Esophagus muscularis mucosa (tissue), 3 donors: Measurements from ENCODE around the gene C2orf92.

ENCODE experiments used
- CTCF ChIP-seq, 3 experiments: fragments of 200-600 bp in 2 of 3; fragments of 450-650 bp in 1 of 3; sonication (generic) in 2 of 3; IDR thresholded peaks; one replicate each; pipeline ENCODE4 v1.5.1; 2017 to 2019; ENCODE audit warnings: antibody characterized with exemption in 3 of 3, mild to moderate bottlenecking in 2 of 3, moderate library complexity in 1 of 3
- POLR2A ChIP-seq: fragments of 450-650 bp; IDR thresholded peaks from one replicate; pipeline ENCODE4 v1.6.1; 2017; ENCODE audit warnings: antibody characterized with exemption, moderate library complexity, mild to moderate bottlenecking, low read depth
- POLR2AphosphoS5 ChIP-seq, 2 donors: sonication (generic); formaldehyde crosslinking; IDR thresholded peaks; one replicate each; pipeline ENCODE4 v1.6.1; 2017; ENCODE audit warnings: antibody characterized with exemption in 2 of 2

- TF ChIP-seq CTCF (IDR thresholded peaks at IDR 0.05) (no peak), POLR2AphosphoS5 (IDR thresholded peaks at IDR 0.05) (no peak), POLR2A (no peak)
Measured at GRCh38 chr2:97736608-97737330, 67.3 kb downstream of the C2orf92 start.
